Measurements from ENCODE around the gene CARD9.
"Not testable (repeated sequence)": the region's sequence is repeated elsewhere in the genome, so short reads cannot be mapped to it uniquely, and the experiment has no call there.

GRCh38 chr9:136319955-136320354, 53.5 kb downstream of the CARD9 start:
- not testable (repeated sequence) for TF ChIP-seq CTCF (tag by site-specific recombination; IDR thresholded peaks at IDR 0.05); ZNF501 (tag by site-specific recombination; IDR thresholded peaks at IDR 0.05); ZNF518A (tag by site-specific recombination; conservative IDR thresholded peaks at IDR 0.05; ENCODE audit: low read depth); ZBTB48 (tag by site-specific recombination; IDR thresholded peaks at IDR 0.05); ZNF274 (IDR thresholded peaks at IDR 0.05; ENCODE audit: low read length); ZNF274 (tag by site-specific recombination; IDR thresholded peaks at IDR 0.05; ENCODE audit: borderline replicate concordance); ZNF747 (tag by site-specific recombination; IDR thresholded peaks at IDR 0.05); ZNF24 (tag by site-specific recombination; IDR thresholded peaks at IDR 0.05); ZNF19 (tag by site-specific recombination; IDR thresholded peaks at IDR 0.05; ENCODE audit: low read depth)

Data from HEK293 (cell line).